GM04504 (cell line): ENCODE measurements around the gene PREX1.

Experiments
- DNase-seq: peaks from one replicate; pipeline ENCODE4 v3.0.0-alpha.2; 2012; ENCODE audit warnings: low read depth

The PREX1 gene

DNA sequence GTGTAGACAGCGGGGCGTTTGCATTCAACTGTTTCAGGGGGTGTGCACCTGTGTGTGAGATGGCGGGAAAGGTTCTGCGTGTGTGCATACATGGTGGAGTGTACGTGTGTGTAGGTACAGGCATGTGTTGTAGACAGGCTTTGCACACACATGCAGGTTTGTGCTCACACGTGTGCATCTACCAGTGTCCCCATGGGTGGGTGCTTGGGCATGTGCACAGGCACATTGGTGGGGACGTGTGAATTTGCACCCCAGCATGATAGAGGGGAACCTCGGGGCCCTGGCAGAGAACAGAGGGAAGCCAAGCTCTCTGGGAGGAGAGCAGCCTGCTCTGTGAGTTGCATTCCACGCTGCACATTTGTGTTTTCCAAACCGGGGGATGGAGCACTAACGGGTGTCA is 250.2 kb downstream of the PREX1 start:
- DNase-seq = no peak

DNA sequence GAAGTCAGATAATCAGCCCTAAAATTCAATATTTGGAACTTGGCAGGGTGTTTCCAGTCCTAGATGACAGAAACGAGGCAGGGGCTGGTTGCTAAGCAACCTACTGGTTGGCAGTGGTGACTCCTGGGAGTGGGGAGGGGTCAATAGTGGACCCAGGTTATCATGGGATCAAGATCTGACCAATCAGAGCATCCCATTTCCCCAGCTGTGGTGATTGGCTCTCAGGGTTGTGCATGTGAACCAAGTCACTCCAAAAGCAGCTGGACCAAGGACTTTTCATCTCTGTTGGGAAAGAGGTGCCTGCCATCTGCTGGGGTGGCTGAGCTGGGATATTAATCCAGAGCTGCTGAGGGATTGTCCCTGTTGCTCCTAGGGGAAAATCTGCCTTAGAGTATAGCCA is 253.4 kb downstream of the PREX1 start:
- no peak for DNase-seq
